SW 1271 (cell line): ENCODE results near the gene RPS6KA1.
"Not testable (repeated sequence)": the region's sequence is repeated elsewhere in the genome, so short reads cannot be mapped to it uniquely, and the experiment has no call there.

ENCODE experiments used
- DNase-seq, 2 experiments: peaks; one replicate each; lab custom pipeline; 2025; lab: John Stamatoyannopoulos, UW

The RPS6KA1 gene

DNA sequence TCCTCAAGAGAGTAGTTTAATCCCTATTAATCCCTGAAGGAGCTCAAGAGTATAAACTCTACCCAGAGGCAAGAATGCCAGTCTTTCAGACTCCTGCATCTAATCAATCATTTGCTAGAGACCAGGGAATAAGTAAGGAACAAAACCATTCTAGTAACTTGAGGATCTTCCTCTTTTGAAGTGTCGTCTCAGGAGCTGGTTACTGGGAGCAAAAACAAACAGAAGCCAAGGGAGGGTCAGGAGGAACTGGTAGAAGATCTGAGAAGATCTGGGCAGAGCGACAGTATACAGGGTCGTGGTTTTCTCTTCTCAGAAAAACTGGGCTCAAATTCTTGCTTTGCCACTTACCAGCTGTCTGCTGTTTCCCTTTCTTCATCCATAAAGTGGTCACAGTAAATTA lies 69.3 kb downstream of the RPS6KA1 start:
- no peak for DNase-seq

DNA sequence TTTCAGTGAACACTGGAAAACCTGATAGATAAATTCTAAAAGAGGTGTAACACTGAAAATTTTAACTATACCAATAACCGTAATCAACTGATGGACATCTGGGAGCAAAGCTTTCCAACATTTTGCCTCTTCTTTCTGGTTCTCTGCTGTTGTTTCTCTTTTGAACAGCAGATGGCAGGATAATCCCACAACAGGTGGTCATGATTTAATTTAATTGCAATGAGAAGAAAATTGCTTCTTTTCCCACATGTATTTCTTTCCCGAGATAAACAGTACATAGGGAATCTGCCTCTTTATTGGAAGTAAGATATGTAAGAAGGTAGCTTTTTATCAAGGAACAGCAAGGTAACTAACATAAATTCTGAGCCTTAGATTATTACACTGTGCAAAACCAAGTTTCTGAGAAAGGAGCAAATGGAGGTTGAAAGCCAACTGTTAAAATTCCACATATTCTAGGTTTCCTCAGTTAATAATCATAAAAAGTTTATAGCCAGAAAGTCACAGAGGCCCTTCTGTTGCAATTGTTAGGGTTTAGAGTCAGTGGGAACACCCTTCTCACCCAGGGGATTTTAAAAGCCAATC lies 72.9 kb downstream of the RPS6KA1 start:
- peak in 1 of 2 experiments; percentile 59 for DNase-seq

DNA sequence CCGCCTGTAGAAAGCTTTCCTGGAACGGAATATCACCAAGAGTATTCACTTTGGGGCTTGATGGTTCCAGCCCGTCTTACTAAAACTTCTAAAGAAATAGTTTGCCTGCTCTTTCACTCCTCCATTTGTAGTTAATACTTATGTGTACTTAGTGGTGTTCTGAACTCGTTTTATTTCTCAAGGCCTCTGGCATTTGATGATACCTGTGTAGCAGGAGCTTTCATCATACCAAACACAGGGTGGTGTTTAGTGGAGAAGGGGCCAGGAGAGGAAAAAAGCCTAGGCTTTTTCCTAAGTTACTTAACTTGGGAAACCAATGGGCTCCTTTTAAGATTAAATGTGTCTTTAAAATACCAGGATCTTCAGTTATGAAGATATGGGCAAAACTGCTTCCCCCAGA lies 74.3 kb downstream of the RPS6KA1 start:
- no peak for DNase-seq

- DNase-seq, result no peak
Observed at GRCh38 chr1:26607186-26607585, 77.6 kb downstream of the RPS6KA1 start.

GRCh38 chr1:26608895-26609294 lies 79.3 kb downstream of the RPS6KA1 start:
- no peak for DNase-seq

DNA sequence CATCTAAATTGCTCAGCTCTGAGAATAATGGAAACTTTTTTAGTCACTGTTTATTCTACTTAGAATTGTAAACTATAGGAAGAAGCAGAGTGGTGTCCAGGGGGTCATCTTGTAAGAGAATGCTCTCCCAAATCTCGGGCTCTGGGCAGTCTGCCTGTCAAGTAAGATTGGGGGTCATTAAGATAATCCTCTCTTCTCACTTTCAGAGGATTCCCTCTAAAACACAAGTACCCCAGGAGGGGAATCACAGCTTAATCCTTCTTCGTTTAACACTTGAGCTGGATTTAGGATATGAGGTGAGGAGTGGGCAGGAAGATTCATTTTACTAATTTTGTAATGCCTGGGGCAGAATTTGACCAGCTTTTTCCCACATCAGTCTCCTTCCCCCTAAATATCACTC lies 81.2 kb downstream of the RPS6KA1 start:
- no peak for DNase-seq

DNA sequence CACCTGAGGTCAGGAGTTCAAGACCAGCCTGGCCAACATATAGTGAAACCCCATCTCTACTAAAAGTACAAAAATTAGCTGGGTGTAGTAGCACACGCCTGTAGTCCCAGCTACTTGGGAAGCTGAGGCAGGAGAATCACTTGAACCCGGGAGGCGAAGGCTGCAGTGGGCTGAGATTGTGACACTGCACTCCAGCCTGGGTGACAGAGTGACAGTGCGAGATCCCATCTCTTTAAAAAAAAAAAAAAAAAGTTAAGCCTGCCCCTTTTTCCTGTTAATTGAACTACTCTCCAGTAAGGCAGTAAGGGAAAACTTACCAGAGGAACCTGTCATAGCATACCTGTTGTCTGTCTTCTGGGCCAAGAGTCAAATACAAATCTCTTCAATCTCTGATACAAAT lies 83.1 kb downstream of the RPS6KA1 start:
- DNase-seq, result not testable (repeated sequence)

- DNase-seq, result no peak
Observed at GRCh38 chr1:26614655-26615411, 85.3 kb downstream of the RPS6KA1 start.

DNA sequence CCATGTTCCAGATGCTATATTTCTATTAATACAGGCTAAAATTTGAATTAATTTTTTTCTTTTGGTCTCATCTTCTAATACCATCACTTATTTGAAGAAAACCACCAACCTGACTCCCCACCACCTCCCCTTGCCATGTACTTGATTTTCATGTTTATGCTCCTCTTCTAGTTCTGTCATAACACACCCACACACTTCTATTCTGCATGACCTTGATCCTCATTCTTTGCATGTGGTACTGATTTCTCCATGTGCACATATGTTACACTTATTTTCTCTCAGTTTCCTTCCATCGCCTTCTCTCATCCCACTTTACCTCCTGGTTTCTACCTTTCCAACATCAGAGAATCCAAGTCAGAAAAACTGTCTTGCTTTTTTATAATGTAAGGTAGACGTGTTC lies 87.3 kb downstream of the RPS6KA1 start:
- no peak for DNase-seq

GRCh38 chr1:26618561-26618960 lies 89.0 kb downstream of the RPS6KA1 start:
- no peak for DNase-seq
